K562 (cell line): Measurements from ENCODE around the gene WDR5B. TPM values are rescaled to one million over a fixed set of nuclear protein-coding genes. Genes with fewer than 3 reads are reported as not detected.
A peak's percentile ranks its signal among the peaks of the same experiment; 100 is the strongest.

Source experiments
- BHLHE40 ChIP-seq: IDR thresholded peaks from 2 replicates; pipeline ENCODE4 v1.6.1; 2011; ENCODE audit warnings: low read length, improper control_type of control experiment
- E2F6 ChIP-seq, 2 experiments: IDR thresholded peaks; 2 replicates each; pipeline ENCODE4 v1.6.1; 2011; ENCODE audit warnings: borderline replicate concordance in 1 of 2, control low read depth in 1 of 2, low read depth in 1 of 2, low read length in 1 of 2, mild to moderate bottlenecking in 1 of 2, mixed read lengths in 1 of 2, moderate library complexity in 1 of 2; ENCODE audit not compliant: insufficient read depth in 1 of 2, insufficient read length in 1 of 2, poor library complexity in 1 of 2, severe bottlenecking in 1 of 2; ENCODE audit errors: extremely low read depth in 1 of 2
- JUN ChIP-seq, 2 experiments: sonication (generic) in 1 of 2; formaldehyde crosslinking in 1 of 2; IDR thresholded peaks; 2 replicates each; pipeline versions ENCODE4 v1.6.1 to v1.8.0; 2012 to 2022; ENCODE audit warnings: borderline replicate concordance in 2 of 2, mild to moderate bottlenecking in 2 of 2, improper control_type of control experiment in 1 of 2, low read depth in 1 of 2, low read length in 1 of 2, missing genetic modification reagents in 1 of 2
- KLF13 ChIP-seq: fragments of 450-650 bp; IDR thresholded peaks from 2 replicates; pipeline ENCODE4 v1.6.1; 2016; ENCODE audit warnings: missing genetic modification characterization, low read depth, mild to moderate bottlenecking, missing compliant biosample characterization, moderate library complexity, borderline replicate concordance
- MGA ChIP-seq: fragments of 450-650 bp; IDR thresholded peaks from 2 replicates; pipeline ENCODE4 v1.6.1; 2016; ENCODE audit warnings: mild to moderate bottlenecking, moderate library complexity
- MTA2 ChIP-seq: fragments of 450-650 bp; IDR thresholded peaks from 2 replicates; pipeline ENCODE4 v1.6.1; 2016; ENCODE audit warnings: low read depth
- SETDB1 ChIP-seq: IDR thresholded peaks from one replicate; pipeline ENCODE4 v1.6.1; 2012; ENCODE audit warnings: low read length, control low read depth, inconsistent platforms
- SIX5 ChIP-seq, 2 experiments: IDR thresholded peaks; 2 replicates each; pipeline ENCODE4 v1.6.1; 2011; ENCODE audit warnings: low read length in 2 of 2, borderline replicate concordance in 1 of 2, low read depth in 1 of 2, mild to moderate bottlenecking in 1 of 2, moderate library complexity in 1 of 2; ENCODE audit not compliant: insufficient read depth in 1 of 2
- SOX6 ChIP-seq: fragments of 450-650 bp; IDR thresholded peaks from 2 replicates; pipeline ENCODE4 v1.6.1; 2014; ENCODE audit warnings: mild to moderate bottlenecking
- SREBF2 ChIP-seq: sonication (generic); formaldehyde crosslinking; IDR thresholded peaks from 2 replicates; pipeline ENCODE4 v1.4.0; 2020; ENCODE audit warnings: mild to moderate bottlenecking, missing genetic modification reagents
- ZEB2 ChIP-seq: fragments of 450-650 bp; IDR thresholded peaks from 2 replicates; pipeline ENCODE4 v1.6.1; 2016
- ZNF232 ChIP-seq: sonication (generic); formaldehyde crosslinking; IDR thresholded peaks from 2 replicates; pipeline ENCODE4 v1.8.0; 2022; ENCODE audit warnings: mild to moderate bottlenecking, missing genetic modification reagents
- ZNF445 ChIP-seq: fragments of 250-450 bp; sonication (Bioruptor Pico); IDR thresholded peaks from 2 replicates; pipeline ENCODE4 v1.4.0; 2020; ENCODE audit warnings: low read depth, mild to moderate bottlenecking, moderate library complexity
- polyA plus RNA-seq, 8 experiments: library from polyadenylated mRNA; depleted of rRNA in 4 of 8; stranded (reverse) in 5 of 8; unstranded in 3 of 8; fragments of >200 nt; fragmentation: Nextera tagmentation in 2 of 8; fragmentation: Illumina TruSeq in 1 of 8; extraction: Ambion mirVana in 2 of 8; extraction: Trizol in 1 of 8; gene quantifications; 2 replicates each; pipeline versions ENCODE4 v1.2.1 to v1.2.3, GENCODE V29; 2011 to 2014; ENCODE audit warnings: inconsistent platforms in 1 of 8, missing spikeins in 1 of 8
- total RNA-seq, 7 experiments: library from RNA; depleted of rRNA in 6 of 7; stranded (reverse); fragments of >200 nt in 6 of 7; fragmentation: Illumina TruSeq in 2 of 7; extraction: Trizol in 2 of 7; gene quantifications; 2 replicates each; pipeline versions ENCODE4 v1.2.1 to v1.2.3, GENCODE V29; 2011 to 2021; ENCODE audit warnings: low replicate concordance in 1 of 7

WDR5B gene
- total and polyA plus RNA-seq, 9 of the 15 experiments (the other 6 are each of a cell fraction or from before 2014, with no cell fraction given) = 2.8 to 10.1 (median 4.2) TPM

GRCh38 chr3:122383771-122384697 lies 31.8 kb downstream of the WDR5B start, which contains the start of gene FAM162A (continued):
- TF ChIP-seq MGA (0 out of 2 replicates have a peak, but pooled peaks have one; percentile 15), ZNF445 (CRISPR knock-in tag) (no peak), SIX5 (IDR thresholded peaks at IDR 0.05; ENCODE audit: borderline replicate concordance in 1 of 2, insufficient read depth in 1 of 2, low read depth in 1 of 2, low read length in 2 of 2) (no peak), SETDB1 (no peak), KLF13 (tag) (peak; percentile 32; the same call in 1 of the 2 replicates), ZEB2 (0 out of 2 replicates have a peak, but pooled peaks have one; percentile 43), ZNF232 (no peak), JUN (IDR thresholded peaks at IDR 0.05; ENCODE audit: borderline replicate concordance, low read depth, low read length) (peak; percentile 27; the same call in 1 of the 2 replicates), JUN (CRISPR knock-in tag; IDR thresholded peaks at IDR 0.05; ENCODE audit: borderline replicate concordance) (no peak), MTA2 (no peak), SREBF2 (CRISPR knock-in tag) (no peak), E2F6 (IDR thresholded peaks at IDR 0.05; ENCODE audit: borderline replicate concordance in 1 of 2, extremely low read depth in 1 of 2, insufficient read depth in 1 of 2, insufficient read length in 1 of 2, low read depth in 1 of 2, low read length in 1 of 2, poor library complexity in 1 of 2, severe bottlenecking in 1 of 2) (peak; percentile 68 to 81), BHLHE40 (peak; percentile 51; the same call in 1 of the 2 replicates), SOX6 (peak; percentile 37; the same call in 1 of the 2 replicates)
